Gastrocnemius medialis (tissue), 4 donors: ENCODE data around the gene MME.

ENCODE experiments used
- CTCF ChIP-seq, 5 experiments: fragments of 450-650 bp in 3 of 5; fragments of 200-600 bp in 2 of 5; sonication (generic) in 2 of 5; IDR thresholded peaks in 4 of 5; conservative IDR thresholded peaks in 1 of 5; 1 replicate in 4 of 5; 2 replicates in 1 of 5; pipeline ENCODE4 v1.5.1; 2016 to 2019; ENCODE audit warnings: antibody characterized with exemption in 5 of 5, mild to moderate bottlenecking in 3 of 5, moderate library complexity in 3 of 5
- POLR2A ChIP-seq, 2 donors: fragments of 450-650 bp; IDR thresholded peaks; one replicate each; pipeline ENCODE4 v1.6.1; 2017; ENCODE audit warnings: antibody characterized with exemption in 2 of 2, mild to moderate bottlenecking in 2 of 2, moderate library complexity in 2 of 2

DNA sequence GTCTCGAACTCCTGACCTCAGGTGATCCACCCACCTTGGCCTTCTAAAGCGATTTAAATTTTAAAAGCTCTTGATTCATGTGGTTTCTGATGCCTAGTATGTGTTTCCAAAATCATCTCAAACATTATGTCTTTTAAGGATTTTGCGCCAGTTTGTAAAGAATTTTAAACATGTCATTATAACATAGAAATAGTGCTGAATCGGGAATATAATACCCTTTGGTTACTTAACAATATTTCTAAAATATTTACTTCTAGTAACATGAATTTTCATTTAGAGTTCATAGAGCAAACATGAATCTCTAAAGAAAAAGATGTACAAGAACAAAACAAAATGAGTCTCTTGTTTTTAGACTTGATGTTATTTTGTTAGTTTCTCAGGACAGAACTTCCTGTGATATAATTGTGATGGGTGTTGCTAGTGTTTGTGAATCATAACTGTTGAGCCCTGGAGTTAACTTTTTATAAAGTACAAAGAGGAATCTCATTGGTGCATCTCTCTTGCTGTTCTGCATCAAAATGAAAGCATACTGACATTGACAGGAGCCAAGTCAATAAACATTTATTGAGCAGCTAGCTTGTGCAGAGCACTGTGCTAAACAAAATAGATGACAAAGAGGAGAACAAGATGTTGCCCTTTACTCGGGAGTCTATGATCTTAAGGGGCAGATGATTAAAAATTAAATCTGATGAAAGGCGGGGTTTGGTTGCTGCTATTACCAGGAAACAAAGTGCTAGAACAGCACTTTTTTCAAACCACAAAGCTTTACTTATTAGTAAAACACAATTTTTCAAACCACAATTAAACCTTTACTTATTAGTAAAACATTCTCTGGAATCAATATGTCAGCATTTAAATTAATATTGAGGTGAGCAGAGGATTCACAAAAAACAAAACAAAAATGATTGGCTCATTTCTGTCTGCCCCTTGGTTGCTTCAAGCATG is 73.4 kb downstream of the MME start:
- TF ChIP-seq POLR2A (IDR thresholded peaks at IDR 0.05) (no peak), CTCF (IDR thresholded peaks at IDR 0.05 in 4 of 5, conservative IDR thresholded peaks at IDR 0.05 in 1 of 5) (no peak)
